ENCODE results near the gene CELF1. TPM values are rescaled to one million over a fixed set of nuclear protein-coding genes. Genes with fewer than 3 reads are reported as not detected.

The CELF1 gene
- total RNA-seq, 4 donors from 2014 or later: 69.6 to 151 (median 99.3) TPM

- WGBS: no CpG with 5 or more reads among the region's 8 CpGs
- Histone ChIP-seq H3K27me3 (no peaks in the 10 kb centered on the region), H3K9me3 (no peaks in the 10 kb centered on the region), H3K36me3 (no peaks in the 10 kb centered on the region), H3K27ac (replicated peaks in 1 of 4) (no peak overlapping the region), H3K4me1 (peaks cover 5 to 7% (median 6%) of the 10 kb centered on the region in 4 donors), H3K4me3 (no peak overlapping the region)
- DNase-seq (ENCODE audit: extremely low spot score): no peak
- TF ChIP-seq POLR2AphosphoS5 (IDR thresholded peaks at IDR 0.05): no peak
- TF ChIP-seq POLR2A (IDR thresholded peaks at IDR 0.05; ENCODE audit: low read depth): no peak
- TF ChIP-seq EP300 (IDR thresholded peaks at IDR 0.05): no peak
- no peak for TF ChIP-seq CTCF (IDR thresholded peaks at IDR 0.05)
- intact Hi-C loops (cut with DNase I): no loop called here
Observed at GRCh38 chr11:47442514-47442913, 110.4 kb downstream of the CELF1 start.

GRCh38 chr11:47441421-47441820 is 111.5 kb downstream of the CELF1 start:
- Histone ChIP-seq H3K4me3 (no peak overlapping the region), H3K9me3 (no peaks in the 10 kb centered on the region), H3K27ac (replicated peaks in 1 of 4) (no peak overlapping the region), H3K36me3 (no peaks in the 10 kb centered on the region), H3K27me3 (no peaks in the 10 kb centered on the region), H3K4me1 (peaks cover 5 to 10% (median 9%) of the 10 kb centered on the region in 4 donors)
- WGBS: 91% methylated on average over 11 of the region's 12 CpGs
- intact Hi-C loops (cut with DNase I): no loop called here
- TF ChIP-seq POLR2A (IDR thresholded peaks at IDR 0.05; ENCODE audit: low read depth) (no peak), POLR2AphosphoS5 (IDR thresholded peaks at IDR 0.05) (no peak), EP300 (IDR thresholded peaks at IDR 0.05) (no peak), CTCF (IDR thresholded peaks at IDR 0.05) (no peak)
- no peak for DNase-seq (ENCODE audit: extremely low spot score)

GRCh38 chr11:47440054-47440476 is 112.9 kb downstream of the CELF1 start:
- Histone ChIP-seq H3K4me1 (peaks cover 5 to 10% (median 9%) of the 10 kb centered on the region in 4 donors), H3K9me3 (no peaks in the 10 kb centered on the region), H3K27ac (replicated peaks in 1 of 4) (no peak overlapping the region), H3K36me3 (no peaks in the 10 kb centered on the region), H3K4me3 (no peak overlapping the region), H3K27me3 (no peaks in the 10 kb centered on the region)
- WGBS: 50% methylated on average over 2 of the region's 2 CpGs
- intact Hi-C loops (cut with DNase I): no loop called here
- TF ChIP-seq POLR2AphosphoS5 (IDR thresholded peaks at IDR 0.05) (no peak), POLR2A (IDR thresholded peaks at IDR 0.05; ENCODE audit: low read depth) (no peak), EP300 (IDR thresholded peaks at IDR 0.05) (no peak), CTCF (IDR thresholded peaks at IDR 0.05) (no peak)
- no peak for DNase-seq (ENCODE audit: extremely low spot score)

- Histone ChIP-seq H3K36me3 (no peaks in the 10 kb centered on the region), H3K9me3 (no peaks in the 10 kb centered on the region), H3K4me3 (no peak overlapping the region), H3K4me1 (peaks cover 5 to 21% (median 19%) of the 10 kb centered on the region in 4 donors), H3K27me3 (no peaks in the 10 kb centered on the region), H3K27ac (replicated peaks in 1 of 4) (no peak overlapping the region)
- DNase-seq (ENCODE audit: extremely low spot score): no peak
- no peak for TF ChIP-seq POLR2A (IDR thresholded peaks at IDR 0.05; ENCODE audit: low read depth)
- no peak for TF ChIP-seq CTCF (IDR thresholded peaks at IDR 0.05)
- TF ChIP-seq EP300 (IDR thresholded peaks at IDR 0.05): no peak
- no peak for TF ChIP-seq POLR2AphosphoS5 (IDR thresholded peaks at IDR 0.05)
- intact Hi-C loops (cut with DNase I): no loop called here
- 91% methylated on average over 4 of the region's 18 CpGs for WGBS
Observed at GRCh38 chr11:47438721-47439120, 114.2 kb downstream of the CELF1 start.

Measured in esophagus muscularis mucosa (tissue), 4 donors.